SU-DHL-6 (cell line): ENCODE measurements around the gene SH3GL2.

Experiments
- H2AFZ ChIP-seq: fragments of 200-600 bp; sonication (generic); 2 replicates; pipeline ENCODE4 v1.6.1; 2014; ENCODE audit warnings: low read depth, mild to moderate bottlenecking, moderate library complexity, mixed read lengths, antibody characterized with exemption, low read length; ENCODE audit not compliant: severe bottlenecking
- H3F3A ChIP-seq: fragments of 200-600 bp; shearing (Covaris generic); 2 replicates; pipeline ENCODE4 v1.6.0; 2016; ENCODE audit warnings: antibody characterized with exemption, mild to moderate bottlenecking; ENCODE audit not compliant: insufficient read depth
- H3K27ac ChIP-seq: fragments of 200-600 bp; sonication (generic); 2 replicates; pipeline ENCODE4 v1.5.1; 2016; ENCODE audit warnings: low read depth, mild to moderate bottlenecking, low read length, moderate library complexity, mixed read lengths
- H3K27me3 ChIP-seq: fragments of 200-600 bp; sonication (generic), shearing (Covaris generic); 2 replicates; pipeline ENCODE4 v1.6.0; 2014; ENCODE audit warnings: mild to moderate bottlenecking, low read length
- H3K36me3 ChIP-seq: fragments of 200-600 bp; sonication (generic); 2 replicates; pipeline ENCODE4 v1.6.1; 2014; ENCODE audit warnings: mild to moderate bottlenecking, low read length, mixed read lengths
- H3K4me2 ChIP-seq: fragments of 300-600, 200-600 bp; shearing (Covaris generic), sonication (generic); 2 replicates; pipeline ENCODE4 v1.6.0; 2014; ENCODE audit warnings: low read length, low read depth, mild to moderate bottlenecking; ENCODE audit not compliant: poor library complexity, severe bottlenecking
- H3K4me3 ChIP-seq: fragments of 200-600 bp; sonication (generic); 2 replicates; pipeline ENCODE4 v1.5.1; 2014; ENCODE audit warnings: antibody characterized with exemption, low read length, mild to moderate bottlenecking, mixed read lengths; ENCODE audit not compliant: insufficient read depth, poor library complexity, severe bottlenecking
- H3K79me2 ChIP-seq: fragments of 200-600 bp; sonication (generic); 2 replicates; pipeline ENCODE4 v1.6.1; 2014; ENCODE audit warnings: mild to moderate bottlenecking, low read length, moderate library complexity; ENCODE audit not compliant: insufficient read depth
- H3K9ac ChIP-seq: fragments of 200-600 bp; sonication (generic); 2 replicates; pipeline ENCODE4 v1.7.0; 2014; ENCODE audit warnings: mild to moderate bottlenecking, low read length
- H3K9me2 ChIP-seq: fragments of 200-600 bp; sonication (generic); replicated peaks from 2 replicates; pipeline ENCODE4 v1.6.1; 2014; ENCODE audit warnings: low read length; ENCODE audit not compliant: insufficient read depth
- H3K9me3 ChIP-seq: fragments of 200-600 bp; sonication (generic); 2 replicates; pipeline ENCODE4 v1.6.1; 2014; ENCODE audit warnings: low read length, mixed read lengths; ENCODE audit not compliant: insufficient read depth
- H4K20me1 ChIP-seq: fragments of 200-600 bp; sonication (generic); 2 replicates; pipeline ENCODE4 v1.6.1; 2014; ENCODE audit warnings: low read depth, mild to moderate bottlenecking, antibody characterized with exemption, low read length, moderate library complexity, mixed read lengths
- EZH2phosphoT487 ChIP-seq: fragments of 200-600 bp; sonication (generic), shearing (Covaris generic); conservative IDR thresholded peaks from 2 replicates; pipeline ENCODE4 v1.6.1; 2018; ENCODE audit warnings: mild to moderate bottlenecking, antibody characterized with exemption, low read length, moderate library complexity, mixed read lengths
- TF ChIP-seq, protein P1 (sequence below): fragments of 200-600 bp; sonication (generic); IDR thresholded peaks from one replicate; pipeline ENCODE4 v1.5.1; 2017; ENCODE audit warnings: antibody characterized with exemption, mild to moderate bottlenecking, low read length, moderate library complexity; ENCODE audit not compliant: insufficient read depth, poor library complexity, severe bottlenecking

Gene SH3GL2

DNA sequence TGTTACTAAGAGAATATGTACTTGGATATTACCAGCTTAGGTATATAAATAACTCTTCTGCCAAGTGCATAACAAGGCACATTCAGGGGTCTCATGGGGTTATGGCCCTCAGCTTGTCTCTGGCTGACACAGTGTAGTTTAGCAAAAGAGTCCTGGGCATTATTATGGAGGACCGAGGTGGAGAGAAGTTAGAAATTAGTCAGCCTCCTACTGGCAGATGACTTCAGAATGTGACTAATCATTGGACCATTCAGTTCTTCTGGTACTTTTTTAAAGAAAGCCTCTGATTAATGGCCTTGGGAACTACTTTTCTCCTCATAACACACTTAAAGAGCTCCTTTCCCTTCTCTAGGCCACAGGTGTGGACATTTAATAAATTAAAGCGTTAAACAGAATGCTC lies 178.9 kb downstream of the SH3GL2 start:
- no peak overlapping the region for H3K9ac ChIP-seq
- H2AFZ ChIP-seq: no peak overlapping the region
- H3K4me2 ChIP-seq: no peak overlapping the region
- no peak overlapping the region for H3K4me3 ChIP-seq
- TF ChIP-seq, protein P1, sequence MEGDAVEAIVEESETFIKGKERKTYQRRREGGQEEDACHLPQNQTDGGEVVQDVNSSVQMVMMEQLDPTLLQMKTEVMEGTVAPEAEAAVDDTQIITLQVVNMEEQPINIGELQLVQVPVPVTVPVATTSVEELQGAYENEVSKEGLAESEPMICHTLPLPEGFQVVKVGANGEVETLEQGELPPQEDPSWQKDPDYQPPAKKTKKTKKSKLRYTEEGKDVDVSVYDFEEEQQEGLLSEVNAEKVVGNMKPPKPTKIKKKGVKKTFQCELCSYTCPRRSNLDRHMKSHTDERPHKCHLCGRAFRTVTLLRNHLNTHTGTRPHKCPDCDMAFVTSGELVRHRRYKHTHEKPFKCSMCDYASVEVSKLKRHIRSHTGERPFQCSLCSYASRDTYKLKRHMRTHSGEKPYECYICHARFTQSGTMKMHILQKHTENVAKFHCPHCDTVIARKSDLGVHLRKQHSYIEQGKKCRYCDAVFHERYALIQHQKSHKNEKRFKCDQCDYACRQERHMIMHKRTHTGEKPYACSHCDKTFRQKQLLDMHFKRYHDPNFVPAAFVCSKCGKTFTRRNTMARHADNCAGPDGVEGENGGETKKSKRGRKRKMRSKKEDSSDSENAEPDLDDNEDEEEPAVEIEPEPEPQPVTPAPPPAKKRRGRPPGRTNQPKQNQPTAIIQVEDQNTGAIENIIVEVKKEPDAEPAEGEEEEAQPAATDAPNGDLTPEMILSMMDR: no peak
- TF ChIP-seq EZH2phosphoT487: no peak
- H4K20me1 ChIP-seq: no peaks in the 10 kb centered on the region
- H3K27me3 ChIP-seq: no peaks in the 10 kb centered on the region
- H3K9me3 ChIP-seq: peaks cover 6% of the 10 kb centered on the region
- H3K9me2 ChIP-seq: no peaks in the 10 kb centered on the region
- H3F3A ChIP-seq: no peaks in the 10 kb centered on the region
- no peaks in the 10 kb centered on the region for H3K79me2 ChIP-seq
- H3K36me3 ChIP-seq: no peaks in the 10 kb centered on the region
- no peak overlapping the region for H3K27ac ChIP-seq

DNA sequence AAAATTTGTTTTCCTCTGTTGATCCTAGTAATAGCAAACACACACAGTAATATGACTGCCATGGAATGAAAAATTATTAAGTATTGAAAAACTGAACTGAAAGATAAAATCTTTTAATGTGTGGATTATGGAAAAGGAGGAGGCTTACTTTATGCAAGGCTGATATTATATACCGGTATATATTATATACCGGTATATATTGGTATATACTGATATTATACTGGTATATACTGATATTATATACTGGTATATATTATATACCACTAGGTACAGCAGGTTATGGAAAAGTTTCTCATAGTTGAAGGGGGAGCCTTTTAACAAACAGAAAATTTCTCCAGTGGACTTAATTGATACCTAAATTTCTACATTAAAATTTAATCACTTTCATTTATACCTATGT lies 181.4 kb downstream of the SH3GL2 start:
- Histone ChIP-seq H3K79me2 (no peaks in the 10 kb centered on the region), H3K27me3 (no peaks in the 10 kb centered on the region), H3K9ac (no peak overlapping the region), H4K20me1 (no peaks in the 10 kb centered on the region), H3K36me3 (no peaks in the 10 kb centered on the region), H3K4me2 (no peak overlapping the region), H3K4me3 (no peak overlapping the region), H3K9me2 (no peaks in the 10 kb centered on the region), H3K27ac (no peak overlapping the region), H3F3A (no peaks in the 10 kb centered on the region), H3K9me3 (peaks cover 6% of the 10 kb centered on the region), H2AFZ (no peak overlapping the region)
- TF ChIP-seq, protein P1: no peak
- no peak for TF ChIP-seq EZH2phosphoT487

DNA sequence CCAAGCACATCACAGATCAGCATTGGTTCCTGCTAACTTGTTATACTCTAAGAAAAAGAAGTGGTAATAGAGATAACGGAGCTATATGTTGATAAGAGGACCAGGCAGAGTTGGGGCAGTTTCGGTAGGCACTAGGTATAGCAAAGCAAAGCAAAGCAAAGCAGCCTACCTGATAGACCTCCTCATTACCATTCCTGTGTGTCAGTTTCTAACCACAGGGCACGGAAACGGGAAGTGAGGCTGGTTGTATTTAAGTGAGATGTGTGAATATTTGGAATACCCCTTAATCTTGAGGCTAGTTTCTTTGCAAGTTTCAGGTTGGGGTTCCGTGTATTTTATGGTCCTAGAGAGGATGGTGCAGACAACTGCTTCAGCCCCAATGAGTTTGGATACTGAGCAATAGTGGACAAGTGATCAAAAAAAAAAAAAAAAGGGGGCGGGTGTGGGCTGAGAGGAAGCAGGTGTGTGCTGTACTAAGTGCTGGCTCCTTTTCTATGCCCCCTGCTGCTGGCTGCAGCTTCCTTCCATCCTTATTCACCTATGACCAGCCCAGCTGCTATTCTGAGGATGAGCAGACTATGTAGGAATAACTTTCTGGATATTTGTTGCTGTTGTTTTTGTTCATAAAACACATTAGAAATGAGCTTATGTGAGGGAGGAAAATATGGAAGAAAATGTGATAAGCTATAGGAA lies 183.3 kb downstream of the SH3GL2 start:
- Histone ChIP-seq H3K4me2 (no peak overlapping the region), H3K27ac (no peak overlapping the region), H3K79me2 (no peaks in the 10 kb centered on the region), H3K9me2 (no peaks in the 10 kb centered on the region), H4K20me1 (no peaks in the 10 kb centered on the region), H3K36me3 (no peaks in the 10 kb centered on the region), H3K9me3 (no peaks in the 10 kb centered on the region), H2AFZ (no peak overlapping the region), H3F3A (no peaks in the 10 kb centered on the region), H3K4me3 (no peak overlapping the region), H3K9ac (no peak overlapping the region), H3K27me3 (no peaks in the 10 kb centered on the region)
- TF ChIP-seq, protein P1: no peak
- TF ChIP-seq EZH2phosphoT487: no peak
